ENCODE results near the gene SMYD2.

The SMYD2 gene

DNA sequence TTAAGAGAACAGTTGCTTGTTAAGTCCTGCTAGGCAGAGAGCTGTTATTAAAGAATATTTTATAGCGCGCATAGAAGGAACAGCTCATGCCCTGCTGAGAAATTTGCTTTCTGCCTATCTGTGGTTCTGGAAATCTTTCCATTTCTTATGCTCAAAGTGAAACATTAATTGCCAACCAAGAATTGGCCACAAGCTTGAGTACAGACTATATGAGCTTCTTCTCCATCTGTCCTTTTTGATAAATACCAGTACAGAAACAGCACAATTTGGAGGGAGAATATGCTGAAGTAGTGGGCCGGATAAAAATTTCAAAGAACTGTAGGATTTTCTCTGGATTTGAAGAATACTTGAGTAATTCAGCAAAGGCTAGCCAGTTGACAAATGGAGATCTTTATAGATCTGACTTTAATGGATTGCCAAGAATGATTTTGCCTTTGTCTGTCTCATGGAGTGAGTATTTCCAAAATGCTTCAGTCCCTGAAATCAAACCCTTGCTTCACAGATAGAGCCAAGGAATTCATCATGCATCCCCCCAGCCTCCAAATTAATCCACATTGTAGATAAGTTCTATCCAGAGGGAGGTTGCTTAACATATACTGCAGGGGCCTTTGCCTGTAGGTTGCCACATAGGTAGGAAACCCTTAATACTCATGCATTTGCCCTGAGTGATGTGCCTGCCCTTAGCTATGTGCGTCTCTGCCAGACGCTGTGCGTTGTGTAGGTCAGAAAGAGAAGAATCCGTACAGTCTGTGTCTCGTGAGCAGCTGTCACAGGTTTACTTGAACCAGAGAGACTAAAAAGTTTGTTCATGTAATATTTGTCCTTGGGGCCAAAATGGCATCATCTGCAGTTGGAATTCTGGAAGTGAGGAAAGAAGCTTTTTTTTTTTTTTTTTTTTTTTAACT, 44.2 kb downstream of the SMYD2 start:
- ChIA-PET CTCF (interaction anchor here (0.6 to 9.8 kb wide), 4 partner anchors 52 to 215 kb away, joined by 3 to 80 read pairs (median 6); no protein-coding TSS in a partner anchor), POLR2A (no interaction called here)
- no peak for DNase-seq (ENCODE audit: extremely low spot score)
- no peak for TF ChIP-seq LEF1 (IDR thresholded peaks at IDR 0.05; ENCODE audit: borderline replicate concordance)
- no peak for TF ChIP-seq FOXM1 (IDR thresholded peaks at IDR 0.05; ENCODE audit: borderline replicate concordance)
- TF ChIP-seq L3MBTL2 (conservative IDR thresholded peaks at IDR 0.05), result no peak
- TF ChIP-seq, protein P1, sequence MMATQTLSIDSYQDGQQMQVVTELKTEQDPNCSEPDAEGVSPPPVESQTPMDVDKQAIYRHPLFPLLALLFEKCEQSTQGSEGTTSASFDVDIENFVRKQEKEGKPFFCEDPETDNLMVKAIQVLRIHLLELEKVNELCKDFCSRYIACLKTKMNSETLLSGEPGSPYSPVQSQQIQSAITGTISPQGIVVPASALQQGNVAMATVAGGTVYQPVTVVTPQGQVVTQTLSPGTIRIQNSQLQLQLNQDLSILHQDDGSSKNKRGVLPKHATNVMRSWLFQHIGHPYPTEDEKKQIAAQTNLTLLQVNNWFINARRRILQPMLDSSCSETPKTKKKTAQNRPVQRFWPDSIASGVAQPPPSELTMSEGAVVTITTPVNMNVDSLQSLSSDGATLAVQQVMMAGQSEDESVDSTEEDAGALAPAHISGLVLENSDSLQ (IDR thresholded peaks at IDR 0.05), result no peak
- TF ChIP-seq HDGF (IDR thresholded peaks at IDR 0.05; ENCODE audit: borderline replicate concordance), result no peak
- no peak for TF ChIP-seq NFRKB (IDR thresholded peaks at IDR 0.05)
- no peak for TF ChIP-seq CTBP1 (IDR thresholded peaks at IDR 0.05; ENCODE audit: borderline replicate concordance)
- TF ChIP-seq TARDBP (IDR thresholded peaks at IDR 0.05), result no peak
- TF ChIP-seq FOXA1 (IDR thresholded peaks at IDR 0.05), result no peak
- no peak for TF ChIP-seq SUZ12 (IDR thresholded peaks at IDR 0.05)
- no peak for TF ChIP-seq BHLHE40 (IDR thresholded peaks at IDR 0.05; ENCODE audit: borderline replicate concordance)
- TF ChIP-seq SP1 (IDR thresholded peaks at IDR 0.05), result no peak
- no peak for TF ChIP-seq ARNT (IDR thresholded peaks at IDR 0.05)
- no peak for TF ChIP-seq FOXK2 (IDR thresholded peaks at IDR 0.05)
- no peak for TF ChIP-seq ELF4 (IDR thresholded peaks at IDR 0.05)
- TF ChIP-seq ZNF384 (IDR thresholded peaks at IDR 0.05), result no peak

DNA sequence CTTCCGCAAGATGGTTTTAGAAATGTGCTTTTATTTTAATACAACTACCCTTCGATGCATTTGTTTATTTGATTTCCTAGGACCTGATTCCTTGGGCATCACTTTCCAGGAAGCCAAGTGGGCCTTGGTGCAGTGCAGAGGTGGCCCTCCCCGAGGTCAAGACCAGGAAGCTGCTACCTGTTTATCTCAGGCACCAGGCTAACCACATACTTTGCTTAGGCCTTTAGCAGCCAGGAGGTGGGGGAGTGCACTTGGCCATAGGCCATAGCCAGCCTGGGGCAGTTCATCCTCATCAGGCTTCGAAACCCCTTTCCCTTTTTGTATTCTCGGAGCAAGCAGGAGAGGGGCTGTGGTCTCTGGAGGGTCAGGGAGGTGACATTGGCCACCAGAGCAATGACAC, 45.4 kb downstream of the SMYD2 start:
- TF ChIP-seq FOXM1 (IDR thresholded peaks at IDR 0.05; ENCODE audit: borderline replicate concordance), result no peak
- no peak for TF ChIP-seq CTBP1 (IDR thresholded peaks at IDR 0.05; ENCODE audit: borderline replicate concordance)
- TF ChIP-seq NFRKB (IDR thresholded peaks at IDR 0.05), result no peak
- TF ChIP-seq L3MBTL2 (conservative IDR thresholded peaks at IDR 0.05), result no peak
- TF ChIP-seq SP1 (IDR thresholded peaks at IDR 0.05), result no peak
- TF ChIP-seq LEF1 (IDR thresholded peaks at IDR 0.05; ENCODE audit: borderline replicate concordance), result no peak
- TF ChIP-seq ARNT (IDR thresholded peaks at IDR 0.05), result no peak
- TF ChIP-seq ZNF384 (IDR thresholded peaks at IDR 0.05), result no peak
- no peak for TF ChIP-seq FOXA1 (IDR thresholded peaks at IDR 0.05)
- no peak for TF ChIP-seq BHLHE40 (IDR thresholded peaks at IDR 0.05; ENCODE audit: borderline replicate concordance)
- TF ChIP-seq HDGF (IDR thresholded peaks at IDR 0.05; ENCODE audit: borderline replicate concordance), result no peak
- TF ChIP-seq SUZ12 (IDR thresholded peaks at IDR 0.05), result no peak
- TF ChIP-seq, protein P1 (IDR thresholded peaks at IDR 0.05), result no peak
- TF ChIP-seq FOXK2 (IDR thresholded peaks at IDR 0.05), result no peak
- no peak for TF ChIP-seq ELF4 (IDR thresholded peaks at IDR 0.05)
- TF ChIP-seq TARDBP (IDR thresholded peaks at IDR 0.05), result no peak
- ChIA-PET POLR2A (no interaction called here), CTCF (interaction anchor here (0.6 to 9.8 kb wide), 4 partner anchors 51 to 117 kb away, joined by 3 to 151 read pairs (median 42); no protein-coding TSS in a partner anchor)
- DNase-seq (ENCODE audit: extremely low spot score), result no peak

- ChIA-PET POLR2A (interaction anchor here (1.2 kb wide), 1 partner anchor 66 kb away, joined by 3 read pairs; no protein-coding TSS in a partner anchor), CTCF (interaction anchor here (0.6 to 9.8 kb wide), 7 partner anchors 51 to 194 kb away, joined by 3 to 151 read pairs (median 4); no protein-coding TSS in a partner anchor)
- TF ChIP-seq ELF4 (IDR thresholded peaks at IDR 0.05), result no peak
- no peak for DNase-seq (ENCODE audit: extremely low spot score)
Observed at GRCh38 chr1:214327514-214327913, 46.6 kb downstream of the SMYD2 start.

DNA sequence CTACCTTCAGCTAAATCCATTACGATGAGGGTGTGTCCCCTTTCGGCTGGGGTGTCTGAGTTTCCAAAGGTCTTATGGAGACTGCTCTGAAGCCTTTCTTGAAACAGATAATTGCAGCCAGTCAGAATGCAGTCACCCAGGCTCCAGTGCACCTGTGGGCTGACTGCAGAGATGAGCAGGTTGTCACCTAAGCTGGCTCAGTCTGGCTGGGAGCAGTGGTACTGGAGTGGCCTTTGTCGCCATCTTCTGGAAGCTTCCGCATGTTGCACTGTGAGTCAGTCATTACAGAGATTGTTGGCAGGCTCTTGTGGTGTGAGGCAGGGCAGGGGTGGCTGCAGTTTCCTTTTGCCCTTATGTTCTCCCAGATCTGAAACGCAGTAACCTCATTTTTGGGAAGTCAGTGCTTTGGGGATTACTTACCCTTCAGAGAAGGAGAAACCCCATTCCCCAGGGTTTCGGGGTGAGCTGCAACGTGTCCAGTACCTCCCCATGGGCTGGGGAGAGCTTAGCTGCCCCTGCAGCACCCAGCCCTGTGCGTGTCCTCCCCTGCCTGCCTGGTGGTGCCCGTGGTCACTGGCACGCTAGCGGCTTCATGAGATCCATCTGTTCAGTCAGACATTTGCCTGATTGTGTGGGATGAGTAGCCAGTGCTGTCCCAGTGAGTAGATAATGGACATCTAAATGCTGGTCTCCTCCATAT, 48.0 kb downstream of the SMYD2 start:
- CTCF ChIA-PET, result interaction anchor here (0.6 to 9.8 kb wide), 17 partner anchors 8 to 299 kb away, joined by 3 to 151 read pairs (median 4); no protein-coding TSS in a partner anchor
- DNase-seq (ENCODE audit: extremely low spot score), result peak; percentile 84
- TF ChIP-seq CTBP1 (IDR thresholded peaks at IDR 0.05; ENCODE audit: borderline replicate concordance), result no peak
- no peak for TF ChIP-seq FOXM1 (IDR thresholded peaks at IDR 0.05; ENCODE audit: borderline replicate concordance)
- TF ChIP-seq, protein P1 (IDR thresholded peaks at IDR 0.05), result peak; percentile 36; the same call in 1 of the 2 replicates
- no peak for TF ChIP-seq FOXA1 (IDR thresholded peaks at IDR 0.05)
- POLR2A ChIA-PET, result no interaction called here

- ChIA-PET POLR2A (no interaction called here), CTCF (interaction anchor here (0.6 to 9.8 kb wide), 14 partner anchors 8 to 331 kb away, joined by 3 to 151 read pairs (median 6); no protein-coding TSS in a partner anchor)
- TF ChIP-seq, protein P1 (IDR thresholded peaks at IDR 0.05), result no peak
- TF ChIP-seq CTBP1 (IDR thresholded peaks at IDR 0.05; ENCODE audit: borderline replicate concordance) (no peak), ELF4 (IDR thresholded peaks at IDR 0.05) (no peak)
- DNase-seq (ENCODE audit: extremely low spot score), result no peak
Observed at GRCh38 chr1:214329470-214330220, 48.7 kb downstream of the SMYD2 start.
